ENCODE results near the gene NCKAP5.

- no peak for TF ChIP-seq EZH2phosphoT487 (IDR thresholded peaks at IDR 0.05; ENCODE audit: insufficient read depth, low read depth)
- no peak for TF ChIP-seq EZH2 (IDR thresholded peaks at IDR 0.05; ENCODE audit: insufficient read depth, poor library complexity, severe bottlenecking)
Measured at GRCh38 chr2:133489146-133489545, 79.1 kb downstream of the NCKAP5 start.

Measured in GM23248 (cell line).